Transverse colon (tissue), 4 donors: ENCODE measurements around the gene ATP1A4.

ENCODE experiments used
- EP300 ChIP-seq: sonication (generic); formaldehyde crosslinking; IDR thresholded peaks from one replicate; pipeline ENCODE4 v1.6.1; 2017; ENCODE audit warnings: antibody characterized with exemption, low read depth
- POLR2A ChIP-seq: fragments of 450-650 bp; IDR thresholded peaks from one replicate; pipeline ENCODE4 v1.6.1; 2016; ENCODE audit warnings: antibody characterized with exemption, mild to moderate bottlenecking, moderate library complexity
- POLR2AphosphoS5 ChIP-seq, 3 donors: sonication (generic); formaldehyde crosslinking; IDR thresholded peaks; one replicate each; pipeline ENCODE4 v1.6.1; 2016; ENCODE audit warnings: antibody characterized with exemption in 3 of 3
- TF ChIP-seq, protein P1 (sequence below), 5 experiments: fragments of 200-600 bp in 3 of 5; fragments of 450-650 bp in 2 of 5; sonication (generic) in 3 of 5; IDR thresholded peaks; 1 replicate in 2 of 5; 2 replicates in 3 of 5; pipeline ENCODE4 v1.5.1; 2016 to 2017; ENCODE audit warnings: antibody characterized with exemption in 5 of 5, inconsistent platforms in 3 of 5, mild to moderate bottlenecking in 2 of 5, moderate library complexity in 1 of 5

DNA sequence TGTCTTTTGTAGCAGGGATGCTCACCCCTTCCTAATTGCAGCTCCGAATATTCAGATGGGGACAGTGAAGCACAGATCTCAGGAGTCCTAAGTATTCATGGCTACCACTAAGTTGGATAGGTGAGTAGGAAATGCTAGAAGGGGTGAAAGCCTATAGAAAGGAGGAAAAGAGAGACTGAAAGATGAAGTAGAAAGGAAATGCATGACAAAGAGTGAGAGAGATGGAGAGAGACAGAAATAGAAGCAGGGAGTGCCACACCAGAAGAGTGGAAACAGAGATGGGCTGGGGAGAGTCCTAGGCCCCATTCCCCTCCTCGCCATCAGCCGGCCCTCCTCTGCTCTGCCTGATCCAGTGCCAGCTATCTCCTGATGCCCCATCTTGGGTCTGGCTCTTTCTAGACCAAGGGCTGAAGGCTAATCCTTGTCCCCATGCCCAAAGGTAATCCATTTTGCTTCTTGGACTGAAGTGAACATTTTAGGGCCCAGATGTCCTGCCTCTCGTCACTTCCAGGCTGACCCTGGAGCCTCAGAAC is 55.8 kb downstream of the ATP1A4 start:
- TF ChIP-seq, protein P1, sequence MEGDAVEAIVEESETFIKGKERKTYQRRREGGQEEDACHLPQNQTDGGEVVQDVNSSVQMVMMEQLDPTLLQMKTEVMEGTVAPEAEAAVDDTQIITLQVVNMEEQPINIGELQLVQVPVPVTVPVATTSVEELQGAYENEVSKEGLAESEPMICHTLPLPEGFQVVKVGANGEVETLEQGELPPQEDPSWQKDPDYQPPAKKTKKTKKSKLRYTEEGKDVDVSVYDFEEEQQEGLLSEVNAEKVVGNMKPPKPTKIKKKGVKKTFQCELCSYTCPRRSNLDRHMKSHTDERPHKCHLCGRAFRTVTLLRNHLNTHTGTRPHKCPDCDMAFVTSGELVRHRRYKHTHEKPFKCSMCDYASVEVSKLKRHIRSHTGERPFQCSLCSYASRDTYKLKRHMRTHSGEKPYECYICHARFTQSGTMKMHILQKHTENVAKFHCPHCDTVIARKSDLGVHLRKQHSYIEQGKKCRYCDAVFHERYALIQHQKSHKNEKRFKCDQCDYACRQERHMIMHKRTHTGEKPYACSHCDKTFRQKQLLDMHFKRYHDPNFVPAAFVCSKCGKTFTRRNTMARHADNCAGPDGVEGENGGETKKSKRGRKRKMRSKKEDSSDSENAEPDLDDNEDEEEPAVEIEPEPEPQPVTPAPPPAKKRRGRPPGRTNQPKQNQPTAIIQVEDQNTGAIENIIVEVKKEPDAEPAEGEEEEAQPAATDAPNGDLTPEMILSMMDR (IDR thresholded peaks at IDR 0.05) = no peak
- TF ChIP-seq POLR2A (no peak), EP300 (no peak), POLR2AphosphoS5 (IDR thresholded peaks at IDR 0.05) (no peak)
